Measurements from ENCODE around the gene TTC7B. TPM values are rescaled to one million over a fixed set of nuclear protein-coding genes. Genes with fewer than 3 reads are reported as not detected.

Gene TTC7B
- total RNA-seq, 1 donor from 2014 or later: 3.1 TPM

GRCh38 chr14:90572441-90573150 lies 243.6 kb downstream of the TTC7B start:
- H3K27me3 Mint-ChIP-seq (ENCODE audit: insufficient read depth): peaks cover 2% of the 10 kb centered on the region
- no peaks in the 10 kb centered on the region for H3K9me3 Mint-ChIP-seq
- H3K36me3 Mint-ChIP-seq (ENCODE audit: low read depth): no peaks in the 10 kb centered on the region
- no peaks in the 10 kb centered on the region for H3K4me1 Mint-ChIP-seq (ENCODE audit: low read depth)
- no peak overlapping the region for H3K27ac Mint-ChIP-seq
- H3K4me3 Mint-ChIP-seq: no peak overlapping the region
- no peak for DNase-seq (ENCODE audit: low spot score)
- intact Hi-C loops (cut with micrococcal nuclease): no loop called here

- intact Hi-C loops (cut with micrococcal nuclease): no loop called here
- Mint-ChIP-seq H3K9me3 (no peaks in the 10 kb centered on the region), H3K4me3 (no peak overlapping the region), H3K27ac (no peak overlapping the region), H3K4me1 (ENCODE audit: low read depth) (no peaks in the 10 kb centered on the region), H3K36me3 (ENCODE audit: low read depth) (no peaks in the 10 kb centered on the region), H3K27me3 (ENCODE audit: insufficient read depth) (peaks cover 2% of the 10 kb centered on the region)
- DNase-seq (ENCODE audit: low spot score): no peak
These were observed 244.9 kb downstream of the TTC7B start for GRCh38 chr14:90571149-90571947.

- DNase-seq (ENCODE audit: low spot score): no peak
- no peaks in the 10 kb centered on the region for H3K4me1 Mint-ChIP-seq (ENCODE audit: low read depth)
- no peaks in the 10 kb centered on the region for H3K9me3 Mint-ChIP-seq
- H3K27me3 Mint-ChIP-seq (ENCODE audit: insufficient read depth): peaks cover 2% of the 10 kb centered on the region
- intact Hi-C loops (cut with micrococcal nuclease): no loop called here
- H3K36me3 Mint-ChIP-seq (ENCODE audit: low read depth): no peaks in the 10 kb centered on the region
- no peak overlapping the region for H3K4me3 Mint-ChIP-seq
- H3K27ac Mint-ChIP-seq: no peak overlapping the region
These were observed 245.8 kb downstream of the TTC7B start for GRCh38 chr14:90570461-90570860.

- no peak overlapping the region for H3K27ac Mint-ChIP-seq
These were observed 246.4 kb downstream of the TTC7B start for GRCh38 chr14:90569606-90570387.

GRCh38 chr14:90569201-90569600 lies 247.0 kb downstream of the TTC7B start:
- Mint-ChIP-seq H3K4me3 (no peak overlapping the region), H3K4me1 (ENCODE audit: low read depth) (no peaks in the 10 kb centered on the region), H3K36me3 (ENCODE audit: low read depth) (no peaks in the 10 kb centered on the region), H3K27ac (no peak overlapping the region), H3K27me3 (ENCODE audit: insufficient read depth) (peaks cover 2% of the 10 kb centered on the region), H3K9me3 (no peaks in the 10 kb centered on the region)
- DNase-seq (ENCODE audit: low spot score): no peak
- intact Hi-C loops (cut with micrococcal nuclease): no loop called here

More at GRCh38 chr14:90569606-90570387, 246.4 kb downstream of the TTC7B start:
- intact Hi-C loops (cut with micrococcal nuclease): no loop called here
- H3K4me3 Mint-ChIP-seq: no peak overlapping the region
- no peaks in the 10 kb centered on the region for H3K9me3 Mint-ChIP-seq
- H3K36me3 Mint-ChIP-seq (ENCODE audit: low read depth): no peaks in the 10 kb centered on the region
- H3K27me3 Mint-ChIP-seq (ENCODE audit: insufficient read depth): peaks cover 2% of the 10 kb centered on the region
- DNase-seq (ENCODE audit: low spot score): no peak
- H3K4me1 Mint-ChIP-seq (ENCODE audit: low read depth): no peaks in the 10 kb centered on the region

- no peak overlapping the region for H3K4me3 Mint-ChIP-seq
- DNase-seq (ENCODE audit: low spot score): no peak
- no peaks in the 10 kb centered on the region for H3K4me1 Mint-ChIP-seq (ENCODE audit: low read depth)
- H3K27ac Mint-ChIP-seq: no peak overlapping the region
- H3K9me3 Mint-ChIP-seq: no peaks in the 10 kb centered on the region
- peaks cover 2% of the 10 kb centered on the region for H3K27me3 Mint-ChIP-seq (ENCODE audit: insufficient read depth)
- intact Hi-C loops (cut with micrococcal nuclease): no loop called here
- H3K36me3 Mint-ChIP-seq (ENCODE audit: low read depth): no peaks in the 10 kb centered on the region
These were observed 247.8 kb downstream of the TTC7B start for GRCh38 chr14:90568405-90568804.

GRCh38 chr14:90567991-90568390 lies 248.2 kb downstream of the TTC7B start:
- no peak overlapping the region for H3K27ac Mint-ChIP-seq
- H3K27me3 Mint-ChIP-seq (ENCODE audit: insufficient read depth): peaks cover 2% of the 10 kb centered on the region
- intact Hi-C loops (cut with micrococcal nuclease): no loop called here
- DNase-seq (ENCODE audit: low spot score): no peak
- H3K4me3 Mint-ChIP-seq: no peak overlapping the region
- H3K4me1 Mint-ChIP-seq (ENCODE audit: low read depth): no peaks in the 10 kb centered on the region
- no peaks in the 10 kb centered on the region for H3K9me3 Mint-ChIP-seq
- H3K36me3 Mint-ChIP-seq (ENCODE audit: low read depth): no peaks in the 10 kb centered on the region

GRCh38 chr14:90567191-90567590 lies 249.0 kb downstream of the TTC7B start:
- no peak overlapping the region for H3K27ac Mint-ChIP-seq
- H3K4me3 Mint-ChIP-seq: no peak overlapping the region
- H3K27me3 Mint-ChIP-seq (ENCODE audit: insufficient read depth): peaks cover 2% of the 10 kb centered on the region
- no peak for DNase-seq (ENCODE audit: low spot score)
- no peaks in the 10 kb centered on the region for H3K36me3 Mint-ChIP-seq (ENCODE audit: low read depth)
- intact Hi-C loops (cut with micrococcal nuclease): no loop called here
- no peaks in the 10 kb centered on the region for H3K4me1 Mint-ChIP-seq (ENCODE audit: low read depth)
- H3K9me3 Mint-ChIP-seq: no peaks in the 10 kb centered on the region

- Mint-ChIP-seq H3K36me3 (ENCODE audit: low read depth) (no peaks in the 10 kb centered on the region), H3K4me3 (no peak overlapping the region), H3K27me3 (ENCODE audit: insufficient read depth) (peaks cover 2% of the 10 kb centered on the region), H3K9me3 (no peaks in the 10 kb centered on the region), H3K4me1 (ENCODE audit: low read depth) (no peaks in the 10 kb centered on the region), H3K27ac (no peak overlapping the region)
- DNase-seq (ENCODE audit: low spot score): no peak
- intact Hi-C loops (cut with micrococcal nuclease): no loop called here
These were observed 249.7 kb downstream of the TTC7B start for GRCh38 chr14:90566481-90566880.

GRCh38 chr14:90564496-90564895 lies 251.7 kb downstream of the TTC7B start:
- Mint-ChIP-seq H3K4me3 (no peak overlapping the region), H3K27me3 (ENCODE audit: insufficient read depth) (peaks cover 5% of the 10 kb centered on the region)

GRCh38 chr14:90562652-90563051 lies 253.6 kb downstream of the TTC7B start:
- peaks cover 3% of the 10 kb centered on the region for H3K27me3 Mint-ChIP-seq (ENCODE audit: insufficient read depth)
- H3K4me3 Mint-ChIP-seq: no peak overlapping the region
- H3K9me3 Mint-ChIP-seq: no peaks in the 10 kb centered on the region
- no peaks in the 10 kb centered on the region for H3K36me3 Mint-ChIP-seq (ENCODE audit: low read depth)
- no peak for DNase-seq (ENCODE audit: low spot score)
- intact Hi-C loops (cut with micrococcal nuclease): no loop called here
- no peak overlapping the region for H3K27ac Mint-ChIP-seq
- no peaks in the 10 kb centered on the region for H3K4me1 Mint-ChIP-seq (ENCODE audit: low read depth)

More at GRCh38 chr14:90564496-90564895, 251.7 kb downstream of the TTC7B start:
- Mint-ChIP-seq H3K9me3 (no peaks in the 10 kb centered on the region), H3K27ac (no peak overlapping the region), H3K4me1 (ENCODE audit: low read depth) (no peaks in the 10 kb centered on the region), H3K36me3 (ENCODE audit: low read depth) (no peaks in the 10 kb centered on the region)
- intact Hi-C loops (cut with micrococcal nuclease): no loop called here
- no peak for DNase-seq (ENCODE audit: low spot score)

- no peak for DNase-seq (ENCODE audit: low spot score)
- intact Hi-C loops (cut with micrococcal nuclease): no loop called here
- Mint-ChIP-seq H3K27ac (no peak overlapping the region), H3K36me3 (ENCODE audit: low read depth) (no peaks in the 10 kb centered on the region), H3K4me3 (no peak overlapping the region), H3K9me3 (no peaks in the 10 kb centered on the region), H3K27me3 (ENCODE audit: insufficient read depth) (peaks cover 3% of the 10 kb centered on the region), H3K4me1 (ENCODE audit: low read depth) (no peaks in the 10 kb centered on the region)
These were observed 254.3 kb downstream of the TTC7B start for GRCh38 chr14:90561920-90562319.

GRCh38 chr14:90560991-90561390 lies 255.2 kb downstream of the TTC7B start:
- no peaks in the 10 kb centered on the region for H3K4me1 Mint-ChIP-seq (ENCODE audit: low read depth)
- no peak overlapping the region for H3K4me3 Mint-ChIP-seq
- H3K27me3 Mint-ChIP-seq (ENCODE audit: insufficient read depth): peaks cover 3% of the 10 kb centered on the region
- intact Hi-C loops (cut with micrococcal nuclease): no loop called here
- DNase-seq (ENCODE audit: low spot score): no peak
- H3K27ac Mint-ChIP-seq: no peak overlapping the region
- H3K36me3 Mint-ChIP-seq (ENCODE audit: low read depth): no peaks in the 10 kb centered on the region
- H3K9me3 Mint-ChIP-seq: no peaks in the 10 kb centered on the region

Data from activated T-helper 1 cell treated with anti-CD3 and anti-CD28 coated beads, Interleukin-12 subunit alpha, Interleukin-12 subunit beta, Interleukin-2, Interleukin-4 antibody, amounts not matched to agents 30 ng/mL and 10 ng/mL and 1 ng/mL, durations not matched to agents 14 hours and 24 hours and 36 hours (primary cell).